Hematopoietic multipotent progenitor cell treated with erythropoietin and hydrocortisone succinate and interleukin-3 and kit ligand, for 6 days (in vitro differentiated cells): ENCODE results near the gene ALS2CL.

Experiments
- DNase-seq: peaks from one replicate; pipeline ENCODE4 v3.0.0-alpha.2; 2015

Gene ALS2CL

GRCh38 chr3:46628901-46629369 is 64.5 kb downstream of the ALS2CL start:
- no peak for DNase-seq

GRCh38 chr3:46627078-46627477 is 66.4 kb downstream of the ALS2CL start:
- no peak for DNase-seq

- DNase-seq: no peak
These were observed 67.4 kb downstream of the ALS2CL start for GRCh38 chr3:46626039-46626438.

GRCh38 chr3:46624975-46625490 is 68.4 kb downstream of the ALS2CL start:
- no peak for DNase-seq

GRCh38 chr3:46624533-46624932 is 68.9 kb downstream of the ALS2CL start:
- no peak for DNase-seq

- DNase-seq: no peak
These were observed 73.4 kb downstream of the ALS2CL start for GRCh38 chr3:46619845-46620778.
